SK-N-SH treated with all-trans-retinoic acid at 6 μM for 48 hours (cell line): ENCODE results near the gene CDK6.

Source experiments
- ARNTL ChIP-seq: fragments of 450-650 bp; formaldehyde crosslinking; IDR thresholded peaks from 2 replicates; pipeline ENCODE4 v1.5.0; 2020; ENCODE audit warnings: low read depth, mild to moderate bottlenecking, moderate library complexity, borderline replicate concordance
- ESRRG ChIP-seq: fragments of 250-450 bp; sonication (Bioruptor Pico); IDR thresholded peaks from 2 replicates; pipeline ENCODE4 v1.6.1; 2021; ENCODE audit warnings: mild to moderate bottlenecking
- GLIS3 ChIP-seq: fragments of 250-450 bp; sonication (Bioruptor Pico); IDR thresholded peaks from 2 replicates; pipeline ENCODE4 v1.5.0; 2020; ENCODE audit warnings: mild to moderate bottlenecking, moderate library complexity
- ISL1 ChIP-seq: fragments of 250-450 bp; sonication (Bioruptor Pico); IDR thresholded peaks from 2 replicates; pipeline ENCODE4 v2.1.2; 2022; ENCODE audit warnings: mild to moderate bottlenecking, moderate library complexity
- PPARA ChIP-seq: fragments of 250-450 bp; sonication (Bioruptor Pico); IDR thresholded peaks from 2 replicates; pipeline ENCODE4 v1.5.0; 2020; ENCODE audit warnings: mild to moderate bottlenecking, borderline replicate concordance
- RARB ChIP-seq: fragments of 250-450 bp; sonication (Bioruptor Pico); IDR thresholded peaks from 2 replicates; pipeline ENCODE4 v1.8.0; 2021; ENCODE audit warnings: mild to moderate bottlenecking, moderate library complexity
- TOX ChIP-seq: fragments of 250-450 bp; sonication (Bioruptor Pico); IDR thresholded peaks from 2 replicates; pipeline ENCODE4 v1.8.0; 2021; ENCODE audit warnings: mild to moderate bottlenecking, moderate library complexity, borderline replicate concordance
- ZC3H10 ChIP-seq: fragments of 250-450 bp; sonication (Bioruptor Pico); IDR thresholded peaks from 2 replicates; pipeline ENCODE4 v1.5.1; 2021; ENCODE audit warnings: mild to moderate bottlenecking, moderate library complexity
- ZNF70 ChIP-seq: fragments of 450-650 bp; formaldehyde crosslinking; IDR thresholded peaks from 2 replicates; pipeline ENCODE4 v1.5.0; 2020; ENCODE audit warnings: mild to moderate bottlenecking, moderate library complexity
- ZNF8 ChIP-seq: fragments of 450-650 bp; formaldehyde crosslinking; IDR thresholded peaks from 2 replicates; pipeline ENCODE4 v1.5.0; 2020; ENCODE audit warnings: mild to moderate bottlenecking, moderate library complexity
- TF ChIP-seq, protein P1 (sequence below): fragments of 250-450 bp; sonication (Bioruptor Pico); IDR thresholded peaks from 2 replicates; pipeline ENCODE4 v1.8.0; 2021; ENCODE audit warnings: low read depth, mild to moderate bottlenecking, moderate library complexity, borderline replicate concordance
- TF ChIP-seq, protein P2 (sequence below): fragments of 250-450 bp; sonication (Bioruptor Pico); IDR thresholded peaks from 2 replicates; pipeline ENCODE4 v1.8.0; 2020; ENCODE audit warnings: mild to moderate bottlenecking, moderate library complexity, borderline replicate concordance
- TF ChIP-seq, protein P3 (sequence below): fragments of 250-450 bp; sonication (Bioruptor Pico); IDR thresholded peaks from 2 replicates; pipeline ENCODE4 v1.5.0; 2020; ENCODE audit warnings: mild to moderate bottlenecking, moderate library complexity

DNA sequence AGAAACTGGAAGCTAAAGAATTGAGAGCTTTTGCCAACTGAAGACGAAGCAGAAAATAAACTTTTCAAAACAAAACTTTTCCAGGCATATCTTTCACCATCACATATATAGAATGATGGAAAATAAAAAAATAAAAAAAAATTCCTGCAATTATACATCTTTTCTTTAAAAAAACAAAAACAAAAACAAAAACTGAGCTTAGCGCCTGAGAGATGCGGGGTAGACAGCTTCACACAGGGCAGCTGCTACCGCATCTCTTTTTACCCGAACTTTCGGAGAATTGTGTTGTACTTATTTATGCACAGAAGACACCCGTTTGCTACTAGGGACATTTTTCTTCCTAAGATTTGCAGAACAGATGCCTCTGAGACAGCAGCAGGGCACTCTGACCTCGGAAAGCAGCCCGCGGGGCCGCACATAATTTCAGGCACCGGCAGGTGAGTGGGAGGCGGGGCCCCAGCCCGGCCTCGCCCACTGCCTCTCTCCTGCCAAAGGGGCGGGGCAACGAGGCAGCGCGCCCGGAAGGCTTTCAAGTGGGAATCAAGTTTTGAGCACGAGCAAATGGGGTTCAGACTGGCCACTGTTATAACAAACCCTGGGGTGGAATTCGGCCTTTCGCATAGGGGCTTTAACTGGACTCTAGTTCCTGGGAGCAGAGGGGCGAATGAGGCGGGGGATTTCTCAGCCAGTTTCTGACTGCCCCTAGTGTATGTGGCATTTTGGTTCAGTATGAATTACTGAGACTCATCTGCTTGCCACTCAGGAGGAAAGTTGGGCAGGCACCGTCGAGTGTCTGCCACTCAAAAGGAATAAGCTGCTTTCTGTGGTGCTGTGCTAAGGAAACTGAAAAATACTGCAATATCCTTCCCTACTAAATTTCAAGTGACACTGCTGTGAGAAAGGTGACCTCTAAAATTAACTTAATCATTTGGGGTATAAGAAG, 227.7 kb downstream of the CDK6 start:
- TF ChIP-seq RARB (no peak), GLIS3 (no peak), TOX (no peak), ESRRG (CRISPR knock-in tag) (no peak), ZNF8 (CRISPR knock-in tag) (no peak), ARNTL (CRISPR knock-in tag) (no peak), ISL1 (CRISPR knock-in tag) (no peak), PPARA (CRISPR knock-in tag) (no peak), ZC3H10 (CRISPR knock-in tag) (no peak), ZNF70 (CRISPR knock-in tag) (no peak)
- TF ChIP-seq, protein P1, sequence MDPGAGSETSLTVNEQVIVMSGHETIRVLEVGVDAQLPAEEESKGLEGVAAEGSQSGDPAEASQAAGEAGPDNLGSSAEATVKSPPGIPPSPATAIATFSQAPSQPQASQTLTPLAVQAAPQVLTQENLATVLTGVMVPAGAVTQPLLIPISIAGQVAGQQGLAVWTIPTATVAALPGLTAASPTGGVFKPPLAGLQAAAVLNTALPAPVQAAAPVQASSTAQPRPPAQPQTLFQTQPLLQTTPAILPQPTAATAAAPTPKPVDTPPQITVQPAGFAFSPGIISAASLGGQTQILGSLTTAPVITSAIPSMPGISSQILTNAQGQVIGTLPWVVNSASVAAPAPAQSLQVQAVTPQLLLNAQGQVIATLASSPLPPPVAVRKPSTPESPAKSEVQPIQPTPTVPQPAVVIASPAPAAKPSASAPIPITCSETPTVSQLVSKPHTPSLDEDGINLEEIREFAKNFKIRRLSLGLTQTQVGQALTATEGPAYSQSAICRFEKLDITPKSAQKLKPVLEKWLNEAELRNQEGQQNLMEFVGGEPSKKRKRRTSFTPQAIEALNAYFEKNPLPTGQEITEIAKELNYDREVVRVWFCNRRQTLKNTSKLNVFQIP (CRISPR knock-in tag), result no peak
- TF ChIP-seq, protein P2, sequence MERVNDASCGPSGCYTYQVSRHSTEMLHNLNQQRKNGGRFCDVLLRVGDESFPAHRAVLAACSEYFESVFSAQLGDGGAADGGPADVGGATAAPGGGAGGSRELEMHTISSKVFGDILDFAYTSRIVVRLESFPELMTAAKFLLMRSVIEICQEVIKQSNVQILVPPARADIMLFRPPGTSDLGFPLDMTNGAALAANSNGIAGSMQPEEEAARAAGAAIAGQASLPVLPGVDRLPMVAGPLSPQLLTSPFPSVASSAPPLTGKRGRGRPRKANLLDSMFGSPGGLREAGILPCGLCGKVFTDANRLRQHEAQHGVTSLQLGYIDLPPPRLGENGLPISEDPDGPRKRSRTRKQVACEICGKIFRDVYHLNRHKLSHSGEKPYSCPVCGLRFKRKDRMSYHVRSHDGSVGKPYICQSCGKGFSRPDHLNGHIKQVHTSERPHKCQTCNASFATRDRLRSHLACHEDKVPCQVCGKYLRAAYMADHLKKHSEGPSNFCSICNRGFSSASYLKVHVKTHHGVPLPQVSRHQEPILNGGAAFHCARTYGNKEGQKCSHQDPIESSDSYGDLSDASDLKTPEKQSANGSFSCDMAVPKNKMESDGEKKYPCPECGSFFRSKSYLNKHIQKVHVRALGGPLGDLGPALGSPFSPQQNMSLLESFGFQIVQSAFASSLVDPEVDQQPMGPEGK (CRISPR knock-in tag), result no peak
- TF ChIP-seq, protein P3, sequence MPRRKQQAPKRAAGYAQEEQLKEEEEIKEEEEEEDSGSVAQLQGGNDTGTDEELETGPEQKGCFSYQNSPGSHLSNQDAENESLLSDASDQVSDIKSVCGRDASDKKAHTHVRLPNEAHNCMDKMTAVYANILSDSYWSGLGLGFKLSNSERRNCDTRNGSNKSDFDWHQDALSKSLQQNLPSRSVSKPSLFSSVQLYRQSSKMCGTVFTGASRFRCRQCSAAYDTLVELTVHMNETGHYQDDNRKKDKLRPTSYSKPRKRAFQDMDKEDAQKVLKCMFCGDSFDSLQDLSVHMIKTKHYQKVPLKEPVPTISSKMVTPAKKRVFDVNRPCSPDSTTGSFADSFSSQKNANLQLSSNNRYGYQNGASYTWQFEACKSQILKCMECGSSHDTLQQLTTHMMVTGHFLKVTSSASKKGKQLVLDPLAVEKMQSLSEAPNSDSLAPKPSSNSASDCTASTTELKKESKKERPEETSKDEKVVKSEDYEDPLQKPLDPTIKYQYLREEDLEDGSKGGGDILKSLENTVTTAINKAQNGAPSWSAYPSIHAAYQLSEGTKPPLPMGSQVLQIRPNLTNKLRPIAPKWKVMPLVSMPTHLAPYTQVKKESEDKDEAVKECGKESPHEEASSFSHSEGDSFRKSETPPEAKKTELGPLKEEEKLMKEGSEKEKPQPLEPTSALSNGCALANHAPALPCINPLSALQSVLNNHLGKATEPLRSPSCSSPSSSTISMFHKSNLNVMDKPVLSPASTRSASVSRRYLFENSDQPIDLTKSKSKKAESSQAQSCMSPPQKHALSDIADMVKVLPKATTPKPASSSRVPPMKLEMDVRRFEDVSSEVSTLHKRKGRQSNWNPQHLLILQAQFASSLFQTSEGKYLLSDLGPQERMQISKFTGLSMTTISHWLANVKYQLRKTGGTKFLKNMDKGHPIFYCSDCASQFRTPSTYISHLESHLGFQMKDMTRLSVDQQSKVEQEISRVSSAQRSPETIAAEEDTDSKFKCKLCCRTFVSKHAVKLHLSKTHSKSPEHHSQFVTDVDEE (CRISPR knock-in tag), result no peak
